Measurements from ENCODE around the gene APOBEC2.

DNA sequence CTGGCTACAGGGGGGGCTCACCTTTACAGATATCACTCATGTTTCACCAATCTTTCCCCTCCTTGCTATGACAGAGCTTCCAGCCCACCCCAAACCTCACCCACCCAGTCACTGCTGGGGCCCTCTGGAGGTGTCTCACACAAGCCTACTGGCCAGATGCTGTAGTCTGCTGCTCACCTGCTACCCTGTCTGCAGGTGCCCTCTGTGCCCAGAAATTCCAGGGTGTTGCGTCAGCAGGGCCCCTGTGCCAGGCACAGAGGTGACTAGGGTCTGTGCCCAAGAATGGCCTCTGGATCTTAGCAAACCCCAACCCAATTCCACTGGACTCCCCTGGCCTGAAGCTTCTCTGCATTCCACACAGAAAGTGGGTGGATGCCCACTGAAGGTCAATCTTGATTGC is 35.3 kb upstream of the APOBEC2 start:
- no peak for TF ChIP-seq CTCF (IDR thresholded peaks at IDR 0.05)
- TF ChIP-seq POLR2AphosphoS5 (IDR thresholded peaks at IDR 0.05), result no peak

All from breast epithelium (tissue), 3 donors.